Measurements from ENCODE around the gene TMEM132D.

TMEM132D gene

DNA sequence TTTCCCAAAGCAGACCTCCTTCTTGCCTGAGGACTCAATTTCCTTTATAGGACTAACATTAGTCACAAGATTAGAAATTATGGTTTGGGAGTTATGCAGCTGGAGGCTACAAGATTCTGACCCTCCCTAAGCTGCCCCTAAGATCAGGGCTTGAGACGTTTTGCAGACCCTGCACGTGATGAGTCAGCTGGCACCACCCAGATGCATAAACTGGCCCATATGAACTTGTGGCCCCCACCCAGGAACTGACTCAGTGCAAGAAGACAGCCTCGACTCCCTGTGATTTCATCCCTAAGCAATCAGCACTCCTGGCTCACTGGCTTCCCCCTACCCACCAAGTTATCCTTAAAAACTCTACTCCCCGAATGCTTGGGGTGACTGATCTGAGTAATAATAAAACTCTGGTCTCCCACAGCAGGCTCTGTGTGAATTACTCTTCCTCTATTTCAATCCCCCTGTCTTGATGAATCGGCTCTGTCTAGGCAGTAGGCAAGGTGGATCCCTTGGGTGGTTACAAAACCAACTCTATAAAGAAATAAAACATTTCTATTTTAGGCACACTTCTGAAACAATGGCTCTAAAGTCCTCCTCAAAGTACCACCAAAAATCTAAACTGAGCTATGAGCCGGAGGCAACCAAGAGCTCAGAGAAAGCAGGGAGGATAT is 233.4 kb downstream of the TMEM132D start:
- no peak for DNase-seq

DNA sequence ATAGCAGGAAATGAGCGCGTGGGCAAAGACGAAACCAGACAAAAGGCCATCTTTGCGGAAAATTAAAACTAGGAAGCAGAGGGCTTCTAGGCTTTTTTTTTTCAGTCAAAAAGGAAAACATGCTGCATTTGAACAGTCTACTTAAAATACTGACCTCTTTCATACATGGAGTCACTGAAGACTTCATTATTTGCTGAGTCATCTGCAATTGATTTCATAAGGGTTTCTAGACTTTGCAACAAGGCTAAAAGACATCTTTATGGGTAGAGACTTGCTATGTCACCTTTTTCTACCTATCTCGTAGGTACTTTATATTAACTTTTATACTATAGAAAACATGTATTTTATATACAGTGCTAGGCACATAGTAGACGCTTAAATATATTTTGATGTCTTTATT is 238.4 kb downstream of the TMEM132D start:
- DNase-seq: no peak

- DNase-seq: no peak
Measured at GRCh38 chr12:129662234-129662633, 241.6 kb downstream of the TMEM132D start.

DNA sequence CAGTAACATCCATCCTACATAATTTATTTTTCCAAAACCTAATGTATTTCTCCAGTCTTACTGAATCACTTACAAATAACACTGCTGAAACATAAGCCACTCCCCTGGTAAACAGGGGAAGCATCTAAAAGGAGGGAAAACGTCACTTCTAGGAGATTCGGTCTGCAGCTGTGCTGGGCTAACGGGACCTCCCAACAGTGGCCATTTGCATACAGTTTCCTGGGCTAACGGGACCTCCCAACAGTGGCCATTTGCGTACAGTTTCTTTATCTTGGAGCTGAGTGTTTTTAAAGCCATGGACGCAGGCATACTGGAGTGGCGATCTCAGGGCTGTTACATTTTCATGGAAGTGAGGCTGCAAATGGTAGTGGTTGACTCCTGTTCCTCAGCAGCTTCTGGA is 242.9 kb downstream of the TMEM132D start:
- no peak for DNase-seq

DNA sequence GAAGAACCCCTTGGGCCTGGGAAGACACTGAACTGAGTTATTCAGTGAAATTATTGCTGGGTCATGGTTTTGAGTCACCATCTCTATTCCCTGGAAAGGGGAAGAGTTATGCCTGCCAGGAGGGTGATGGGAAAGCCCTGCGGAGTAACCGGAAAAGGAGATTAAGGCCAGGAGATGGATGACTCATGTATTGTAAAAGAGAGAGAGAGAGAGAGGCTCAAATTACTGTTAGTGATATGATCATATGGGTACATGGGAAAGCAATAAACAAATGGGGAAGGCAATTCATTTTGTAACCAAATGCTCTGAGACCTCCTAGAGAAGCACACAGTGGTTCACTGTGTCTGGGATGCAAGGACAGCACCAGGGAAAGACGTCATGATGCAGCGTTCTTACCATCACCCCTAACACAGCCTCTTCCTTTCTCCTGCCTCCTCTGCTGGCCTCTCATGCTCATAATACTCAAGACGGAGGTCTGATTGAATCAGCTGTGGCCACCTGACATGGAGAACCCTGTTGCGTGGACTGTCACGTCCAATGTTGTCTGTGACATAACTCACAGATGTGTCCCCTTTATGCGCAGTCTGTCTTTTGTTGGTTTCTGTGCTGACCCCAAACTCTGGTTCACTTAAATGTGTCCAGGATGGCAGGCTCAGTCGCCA is 243.7 kb downstream of the TMEM132D start:
- DNase-seq: no peak

GRCh38 chr12:129657179-129657578 is 246.6 kb downstream of the TMEM132D start:
- no peak for DNase-seq

- DNase-seq: no peak
Measured at GRCh38 chr12:129651951-129652350, 251.9 kb downstream of the TMEM132D start.

DNA sequence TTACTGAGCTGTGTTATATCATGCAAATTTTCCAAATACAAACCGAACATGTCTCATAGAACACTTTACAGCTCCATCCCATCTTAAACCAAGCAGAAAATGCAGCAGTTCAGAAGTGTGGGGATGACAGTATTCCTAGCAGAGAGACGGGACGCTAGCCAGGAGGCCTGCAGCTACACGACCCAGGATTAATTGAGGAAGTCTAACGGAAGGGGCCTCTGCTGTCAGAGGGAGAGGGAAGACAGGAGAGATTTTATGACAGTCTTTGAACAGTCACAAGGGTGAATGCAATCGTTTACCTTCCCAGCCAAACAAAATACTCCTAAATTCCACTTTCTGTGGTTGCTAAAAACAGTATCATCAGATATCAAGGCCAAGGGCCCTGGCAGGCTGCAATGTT is 261.9 kb downstream of the TMEM132D start:
- DNase-seq: no peak

GRCh38 chr12:129635021-129635685 is 268.7 kb downstream of the TMEM132D start:
- no peak for DNase-seq

DNA sequence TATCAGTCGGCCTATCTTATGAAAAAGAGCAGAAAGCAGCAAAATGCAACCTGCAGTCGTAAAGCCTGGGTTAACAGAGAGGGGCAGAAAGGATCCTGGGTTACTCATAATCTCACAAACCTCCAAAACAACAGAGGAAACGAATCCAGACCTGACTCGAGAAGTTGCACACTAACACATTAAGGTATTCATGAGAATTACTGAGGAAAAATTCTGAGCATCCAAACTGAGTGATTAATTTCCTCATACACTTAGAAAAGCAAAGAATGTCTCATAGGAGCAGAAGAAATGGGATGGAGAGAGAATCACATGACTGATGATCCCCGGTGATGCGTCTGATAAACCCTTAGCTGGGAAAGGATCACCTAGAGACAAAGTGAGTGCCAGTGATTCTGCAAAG is 272.5 kb downstream of the TMEM132D start:
- no peak for DNase-seq

- no peak for DNase-seq
Measured at GRCh38 chr12:129629901-129630300, 273.9 kb downstream of the TMEM132D start.

- no peak for DNase-seq
Measured at GRCh38 chr12:129622566-129622965, 281.3 kb downstream of the TMEM132D start.

DNA sequence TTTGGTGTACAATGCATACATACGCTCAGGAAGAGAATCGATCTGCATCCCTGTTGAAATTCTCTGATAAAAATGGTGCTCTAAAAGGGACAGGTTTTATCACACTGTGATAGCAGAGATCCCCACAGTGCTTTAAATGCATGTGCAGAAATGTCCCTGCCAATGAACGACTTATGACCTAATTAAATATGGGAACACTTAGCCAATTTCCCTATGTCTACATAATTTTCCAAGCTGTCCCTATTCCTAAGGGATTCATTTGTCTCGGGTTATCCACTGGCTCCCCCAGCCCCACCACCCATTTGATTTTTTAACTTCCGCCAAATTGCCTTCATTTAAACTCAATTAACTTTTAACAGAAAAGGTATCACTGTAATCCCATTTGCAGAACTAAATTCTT is 284.6 kb downstream of the TMEM132D start:
- no peak for DNase-seq

- DNase-seq: no peak
Measured at GRCh38 chr12:129617849-129618248, 286.0 kb downstream of the TMEM132D start.

DNA sequence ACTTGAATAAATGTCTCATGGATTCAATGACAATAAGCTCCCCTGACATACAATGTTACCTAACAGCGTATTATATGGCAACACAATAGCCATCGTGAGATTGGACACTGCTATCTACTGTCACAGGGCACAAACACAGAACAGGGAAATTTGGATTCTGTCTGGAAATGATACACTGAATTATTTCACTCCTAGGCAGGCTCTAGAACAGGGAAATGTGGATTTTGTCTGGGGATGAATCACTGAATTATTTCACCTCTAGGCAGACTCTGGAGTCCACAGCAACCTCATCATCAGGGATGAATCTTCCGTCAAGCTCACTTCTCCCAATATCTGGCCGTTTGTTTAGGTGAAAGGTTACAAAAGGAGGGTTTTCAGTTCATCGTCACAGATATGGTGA is 288.8 kb downstream of the TMEM132D start:
- no peak for DNase-seq

DNA sequence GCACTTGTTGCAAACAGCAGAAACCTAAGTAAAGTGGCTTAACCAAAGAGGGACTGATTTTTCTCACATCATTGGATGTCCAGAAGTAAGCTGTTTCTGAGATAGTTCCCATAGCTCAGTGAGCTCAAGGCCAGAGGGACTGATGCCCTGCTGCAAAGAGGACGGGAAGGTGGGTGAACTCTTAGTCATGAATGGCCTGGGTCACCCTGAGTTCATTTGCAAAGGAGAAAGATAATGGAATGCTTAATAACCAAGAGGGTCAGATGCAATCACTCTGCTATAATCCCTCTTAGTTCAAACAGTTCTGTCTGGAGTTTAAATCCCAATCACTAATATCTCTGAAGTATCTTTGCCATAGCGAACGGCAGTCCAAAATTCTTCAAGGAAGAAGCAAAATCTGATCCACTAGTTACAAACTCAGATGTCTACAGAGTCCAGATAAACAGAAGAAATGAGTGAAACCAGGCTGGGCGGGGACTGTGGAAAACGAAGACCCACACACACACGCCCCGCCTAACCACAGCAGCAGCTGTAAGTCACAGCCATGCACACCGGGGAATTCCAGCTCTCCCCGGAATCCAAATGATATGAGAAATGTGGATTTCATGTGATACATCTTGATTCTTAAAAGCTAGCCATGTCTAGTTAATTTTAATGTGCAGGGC is 289.5 kb downstream of the TMEM132D start:
- no peak for DNase-seq

- no peak for DNase-seq
Measured at GRCh38 chr12:129613314-129613713, 290.5 kb downstream of the TMEM132D start.

DNA sequence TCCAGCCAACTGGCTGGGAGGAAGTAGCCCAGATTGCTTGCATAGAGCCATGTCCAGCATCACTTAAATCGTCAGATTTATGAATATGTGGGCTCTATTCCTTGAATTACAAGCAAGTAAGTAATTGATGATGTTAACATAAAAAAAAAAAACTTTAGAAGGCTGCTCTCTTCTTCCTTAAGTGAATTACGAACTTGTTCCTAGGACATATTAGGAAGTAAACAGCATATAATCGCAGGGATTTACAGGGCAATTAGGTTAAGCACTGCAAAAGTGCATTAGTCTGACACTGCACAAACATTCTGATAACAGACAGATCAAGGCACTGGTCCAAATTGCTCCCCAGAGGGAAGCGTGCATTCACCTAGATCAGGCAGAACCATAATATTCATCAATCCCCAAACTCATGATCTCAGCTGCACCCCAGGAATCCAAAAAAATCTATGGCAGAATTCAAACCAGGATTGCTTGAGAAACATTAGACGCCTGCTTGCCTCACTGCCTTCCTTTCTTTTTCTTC is 293.2 kb downstream of the TMEM132D start:
- no peak for DNase-seq

GRCh38 chr12:129607756-129608155 is 296.1 kb downstream of the TMEM132D start:
- peak in 1 of 56 donors; percentile 1 for DNase-seq

DNA sequence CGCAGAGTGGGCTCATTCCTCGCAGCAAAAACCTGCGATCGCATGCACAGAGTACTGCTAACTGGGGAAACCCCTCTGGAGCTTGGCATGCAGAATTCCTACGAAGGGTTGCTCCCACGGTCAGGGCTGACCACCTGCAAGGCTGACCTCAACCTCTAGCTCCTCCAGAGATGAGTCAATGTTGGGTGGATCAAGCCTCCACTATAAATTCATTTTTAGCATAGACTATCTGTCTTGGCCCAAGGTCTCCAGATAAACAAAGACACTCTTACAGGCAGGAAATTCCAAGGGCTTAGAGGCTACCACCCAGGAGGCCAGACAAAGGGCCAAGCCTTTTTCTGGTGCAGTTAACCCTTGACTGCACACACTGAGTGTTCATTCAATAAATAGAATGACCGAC is 296.5 kb downstream of the TMEM132D start:
- no peak for DNase-seq

GRCh38 chr12:129606239-129606638 is 297.6 kb downstream of the TMEM132D start:
- DNase-seq: peak in 1 of 56 donors; percentile 6

DNA sequence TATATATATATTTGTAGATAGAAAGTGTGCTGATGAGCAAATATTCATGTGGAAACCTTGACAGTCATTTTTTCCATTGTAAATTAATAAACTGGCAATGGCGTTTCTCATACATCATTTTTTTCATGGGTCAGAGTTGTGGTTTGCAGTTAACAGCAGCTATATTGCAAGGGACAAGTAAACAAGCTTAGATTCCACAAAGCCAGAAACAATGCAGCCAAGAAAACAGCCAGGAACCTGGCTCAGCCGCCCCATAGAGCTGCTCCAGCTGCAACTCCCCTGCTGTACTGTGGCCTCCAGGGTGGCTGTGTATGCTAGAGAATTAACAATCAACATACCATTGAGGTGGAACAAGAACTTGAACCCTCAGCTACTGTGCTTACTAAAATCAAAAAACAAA is 298.2 kb downstream of the TMEM132D start:
- no peak for DNase-seq
